H1 (cell line): ENCODE results near the gene WNT9B. TPM values are rescaled to one million over a fixed set of nuclear protein-coding genes. Genes with fewer than 3 reads are reported as not detected.

Source experiments
- CTCF ChIA-PET: fragments of 300-600 bp; sonication (Branson Sonifier 250); formaldehyde crosslinking; loops from one replicate; lab custom pipeline; 2021; ENCODE audit not compliant: partially characterized antibody; lab: Charles Lee
- POLR2A ChIA-PET: fragments of 300-600 bp; sonication (Branson Sonifier 250); formaldehyde crosslinking; loops from one replicate; lab custom pipeline; 2021; ENCODE audit warnings: inconsistent platforms; ENCODE audit not compliant: partially characterized antibody; lab: Charles Lee
- DNase-seq, 2 experiments: peaks; one replicate each; pipeline versions ENCODE4 v3.0.0 to v3.0.0-alpha.2; 2010 to 2022; ENCODE audit warnings: low spot score in 2 of 2, low read depth in 1 of 2, mixed read lengths in 1 of 2
- FAIRE-seq: peaks from 2 replicates; lab custom pipeline; 2011; peaks lifted over from hg19 to GRCh38; lab: Jason Lieb, UNC
- H2AFZ ChIP-seq: 2 replicates; pipeline ENCODE4 v1.8.1; 2012; ENCODE audit warnings: low read length, inconsistent platforms
- H2AK5ac ChIP-seq: 2 replicates; pipeline ENCODE4 v1.6.1; 2013; ENCODE audit warnings: low read depth, low read length
- H2BK120ac ChIP-seq: replicated peaks from 2 replicates; pipeline ENCODE3; 2013; ENCODE audit warnings: low read depth, low read length, inconsistent platforms
- H2BK12ac ChIP-seq: 2 replicates; pipeline ENCODE4 v1.6.1; 2013; ENCODE audit warnings: low read depth, low read length
- H2BK15ac ChIP-seq: 2 replicates; pipeline ENCODE4 v1.6.1; 2013; ENCODE audit warnings: low read length
- H2BK20ac ChIP-seq: 2 replicates; pipeline ENCODE4 v1.6.1; 2013; ENCODE audit warnings: low read length
- H2BK5ac ChIP-seq: 2 replicates; pipeline ENCODE4 v1.6.1; 2013; ENCODE audit warnings: low read depth, low read length
- H3K14ac ChIP-seq: 2 replicates; pipeline ENCODE4 v1.6.1; 2013; ENCODE audit warnings: inconsistent platforms; ENCODE audit not compliant: insufficient read length
- H3K18ac ChIP-seq: 2 replicates; pipeline ENCODE4 v1.6.1; 2013; ENCODE audit warnings: low read length; ENCODE audit errors: extremely low read depth
- H3K23ac ChIP-seq: 2 replicates; pipeline ENCODE4 v1.6.1; 2013; ENCODE audit warnings: inconsistent platforms; ENCODE audit not compliant: insufficient read length
- H3K23me2 ChIP-seq: 2 replicates; pipeline ENCODE4 v1.6.1; 2013; ENCODE audit warnings: low read depth, low read length
- H3K27ac ChIP-seq: 2 replicates; pipeline ENCODE4 v1.6.1; 2011; ENCODE audit warnings: low read depth, low read length, inconsistent platforms
- H3K27me3 ChIP-seq, 4 experiments: replicated peaks in 1 of 4; 1 replicate in 1 of 4; 2 replicates in 3 of 4; pipeline versions ENCODE4 v1.6.1 to v1.8.1; 2011 to 2013; ENCODE audit warnings: low read length in 3 of 4, mild to moderate bottlenecking in 3 of 4, inconsistent platforms in 2 of 4, mixed read lengths in 2 of 4, moderate library complexity in 1 of 4; ENCODE audit not compliant: control insufficient read depth in 3 of 4, insufficient read depth in 3 of 4; ENCODE audit errors: extremely low read depth in 1 of 4
- H3K36me3 ChIP-seq, 4 experiments: 2 replicates each; pipeline versions ENCODE4 v1.6.1 to v1.8.1; 2011 to 2013; ENCODE audit warnings: mild to moderate bottlenecking in 4 of 4, low read length in 3 of 4, moderate library complexity in 2 of 4, control low read depth in 1 of 4, inconsistent platforms in 1 of 4; ENCODE audit not compliant: insufficient read depth in 4 of 4, control insufficient read depth in 2 of 4
- H3K4ac ChIP-seq: replicated peaks from 2 replicates; pipeline ENCODE3; 2013; ENCODE audit warnings: low read length, low read depth, mixed read lengths, inconsistent platforms; ENCODE audit not compliant: insufficient read length
- H3K4me1 ChIP-seq, 4 experiments: replicated peaks in 1 of 4; 1 replicate in 1 of 4; 2 replicates in 3 of 4; pipeline versions ENCODE4 v1.6.1 to v1.8.1; 2011 to 2013; ENCODE audit warnings: low read length in 3 of 4, inconsistent platforms in 2 of 4, mixed read lengths in 1 of 4; ENCODE audit not compliant: insufficient read depth in 4 of 4, control insufficient read depth in 3 of 4
- H3K4me2 ChIP-seq, 2 experiments: 2 replicates each; pipeline versions ENCODE4 v1.6.1 to v1.8.1; 2011 to 2013; ENCODE audit warnings: low read depth in 2 of 2, low read length in 2 of 2, control low read depth in 1 of 2, inconsistent platforms in 1 of 2, mild to moderate bottlenecking in 1 of 2; ENCODE audit not compliant: insufficient read depth in 1 of 2
- H3K4me3 ChIP-seq, 4 experiments: fragments of 200-600, 300-600 bp in 1 of 4; sonication (generic), shearing (Covaris generic), sonication (Bioruptor Twin) in 1 of 4; 2 replicates each; pipeline versions ENCODE4 v1.5.1 to v1.8.1; 2011 to 2016; ENCODE audit warnings: low read length in 4 of 4, low read depth in 3 of 4, control low read depth in 2 of 4, inconsistent platforms in 2 of 4, mild to moderate bottlenecking in 2 of 4, mixed read lengths in 1 of 4, moderate library complexity in 1 of 4; ENCODE audit not compliant: insufficient read depth in 2 of 4; ENCODE audit errors: extremely low read depth in 1 of 4
- H3K56ac ChIP-seq: replicated peaks from 2 replicates; pipeline ENCODE3; 2013; ENCODE audit warnings: low read depth, mild to moderate bottlenecking, mixed read lengths, low read length, inconsistent platforms; ENCODE audit not compliant: insufficient read length
- H3K79me1 ChIP-seq: 2 replicates; pipeline ENCODE4 v1.6.1; 2013; ENCODE audit warnings: low read depth, low read length, control low read depth
- H3K79me2 ChIP-seq, 2 experiments: 2 replicates each; pipeline versions ENCODE4 v1.6.1 to v1.8.1; 2012 to 2013; ENCODE audit warnings: low read length in 2 of 2, mild to moderate bottlenecking in 2 of 2, inconsistent platforms in 1 of 2; ENCODE audit not compliant: insufficient read depth in 2 of 2, control insufficient read depth in 1 of 2
- H3K9ac ChIP-seq, 4 experiments: replicated peaks in 1 of 4; 1 replicate in 1 of 4; 2 replicates in 3 of 4; pipeline versions ENCODE4 v1.6.1 to v1.8.1; 2011 to 2013; ENCODE audit warnings: low read depth in 3 of 4, low read length in 3 of 4, control low read depth in 2 of 4, mild to moderate bottlenecking in 2 of 4, moderate library complexity in 2 of 4, inconsistent platforms in 1 of 4; ENCODE audit errors: extremely low read depth in 1 of 4
- H3K9me3 ChIP-seq, 2 experiments: 2 replicates each; pipeline versions ENCODE4 v1.6.1 to v1.8.1; 2012 to 2013; ENCODE audit warnings: mild to moderate bottlenecking in 2 of 2, moderate library complexity in 2 of 2, control low read depth in 1 of 2, inconsistent platforms in 1 of 2, low read depth in 1 of 2, low read length in 1 of 2, mixed read lengths in 1 of 2; ENCODE audit not compliant: insufficient read depth in 2 of 2
- H4K20me1 ChIP-seq, 2 experiments: replicated peaks in 1 of 2; 2 replicates each; pipeline versions ENCODE3 to v1.8.1; 2011 to 2013; ENCODE audit warnings: inconsistent platforms in 2 of 2, low read length in 2 of 2, mild to moderate bottlenecking in 1 of 2; ENCODE audit not compliant: insufficient read depth in 2 of 2, control insufficient read depth in 1 of 2
- H4K5ac ChIP-seq: 2 replicates; pipeline ENCODE4 v1.6.1; 2013; ENCODE audit warnings: low read length, low read depth, mixed read lengths, inconsistent platforms; ENCODE audit not compliant: insufficient read length
- H4K8ac ChIP-seq: 2 replicates; pipeline ENCODE4 v1.8.0; 2013; ENCODE audit warnings: mild to moderate bottlenecking, moderate library complexity, low read length, inconsistent platforms; ENCODE audit not compliant: insufficient read depth; ENCODE audit errors: extremely low read depth
- H4K91ac ChIP-seq: replicated peaks from 2 replicates; pipeline ENCODE3; 2013; ENCODE audit warnings: low read length, mixed read lengths, inconsistent platforms; ENCODE audit not compliant: insufficient read length
- BCL11A ChIP-seq, 2 experiments: IDR thresholded peaks; one replicate each; pipeline ENCODE4 v1.6.1; 2011; ENCODE audit warnings: low read depth in 2 of 2, low read length in 2 of 2, mild to moderate bottlenecking in 2 of 2
- CHD2 ChIP-seq: IDR thresholded peaks from 2 replicates; pipeline ENCODE4 v1.6.1; 2012; ENCODE audit warnings: low read length, improper control_type of control experiment
- CTBP2 ChIP-seq: IDR thresholded peaks from 2 replicates; pipeline ENCODE4 v1.7.0; 2011; ENCODE audit warnings: borderline replicate concordance, mild to moderate bottlenecking, moderate library complexity, mixed read lengths, low read length; ENCODE audit not compliant: insufficient read depth, insufficient read length
- JUND ChIP-seq: IDR thresholded peaks from 2 replicates; pipeline ENCODE4 v1.6.1; 2011; ENCODE audit warnings: mild to moderate bottlenecking, improper control_type of control experiment, low read length
- PHF8 ChIP-seq: fragments of 200-600 bp; sonication (generic); conservative IDR thresholded peaks from 2 replicates; pipeline ENCODE4 v1.7.1; 2012; ENCODE audit warnings: low read depth, mild to moderate bottlenecking, inconsistent platforms, low read length, moderate library complexity
- RAD21 ChIP-seq, 2 experiments: IDR thresholded peaks in 1 of 2; conservative IDR thresholded peaks in 1 of 2; 2 replicates each; pipeline ENCODE4 v1.6.1; 2011; ENCODE audit warnings: low read depth in 2 of 2, low read length in 2 of 2, improper control_type of control experiment in 1 of 2, inconsistent platforms in 1 of 2, mild to moderate bottlenecking in 1 of 2, moderate library complexity in 1 of 2
- SIN3A ChIP-seq, 2 experiments: IDR thresholded peaks in 1 of 2; conservative IDR thresholded peaks in 1 of 2; 2 replicates each; pipeline ENCODE4 v1.6.1; 2011 to 2012; ENCODE audit warnings: low read length in 2 of 2, improper control_type of control experiment in 1 of 2, low read depth in 1 of 2, mild to moderate bottlenecking in 1 of 2
- TBP ChIP-seq: IDR thresholded peaks from 2 replicates; pipeline ENCODE4 v1.6.1; 2011; ENCODE audit warnings: low read depth, low read length, improper control_type of control experiment
- TEAD4 ChIP-seq: IDR thresholded peaks from 2 replicates; pipeline ENCODE4 v1.6.1; 2012; ENCODE audit warnings: low read depth, low read length, inconsistent platforms, mixed read lengths
- USF2 ChIP-seq: IDR thresholded peaks from 2 replicates; pipeline ENCODE4 v1.6.1; 2011; ENCODE audit warnings: low read length, improper control_type of control experiment
- WGBS, 2 experiments: shearing (Covaris generic) in 1 of 2; methylation state at CpG; one replicate each; pipeline versions ENCODE4 v1.1.6 to v1.1.7; 2013 to 2015; ENCODE audit warnings: low lambda C conversion rate in 2 of 2, mixed read lengths in 2 of 2, inconsistent platforms in 1 of 2, low coverage in 1 of 2, missing lambda C conversion rate in 1 of 2; ENCODE audit not compliant: insufficient replicate concordance in 2 of 2, insufficient coverage in 1 of 2, insufficient read length in 1 of 2; ENCODE audit errors: extremely low coverage in 1 of 2, missing lambda C conversion rate in 1 of 2; 5-methylcytosine and 5-hydroxymethylcytosine counted together
- polyA plus RNA-seq, 7 experiments: library from polyadenylated mRNA; depleted of rRNA in 3 of 7; stranded (reverse) in 5 of 7; unstranded in 2 of 7; fragments of >200 nt in 5 of 7; fragments of 200-250 nt in 2 of 7; gene quantifications; 1 replicate in 5 of 7; 2 replicates in 1 of 7; 4 replicates in 1 of 7; pipeline versions ENCODE4 v1.2.1 to v1.2.3, GENCODE V29; 2011 to 2013; ENCODE audit warnings: missing spikeins in 2 of 7, mixed read lengths in 2 of 7
- total RNA-seq: library from RNA; stranded (reverse); fragmentation: NEBNext Ultra II Directional; extraction: Animal tissue kit (Norgen Biotek cat#: 25700); gene quantifications from 2 replicates; pipeline ENCODE4 v1.2.1, GENCODE V29; 2021

WNT9B gene
- total and polyA plus RNA-seq, 2 of the 8 experiments (the other 6 are each of a cell fraction or from before 2014, with no cell fraction given) = 0.21 TPM; not detected in 1

GRCh38 chr17:46931596-46931995 lies 80.2 kb downstream of the WNT9B start:
- H3K18ac ChIP-seq = no peak overlapping the region
- H3K9ac ChIP-seq = no peak overlapping the region
- TF ChIP-seq USF2 (no peak), JUND (no peak), CHD2 (no peak), PHF8 (no peak), TBP (no peak), SIN3A (conservative IDR thresholded peaks at IDR 0.05 in 1 of 2, IDR thresholded peaks at IDR 0.05 in 1 of 2; ENCODE audit: low read depth in 1 of 2, low read length in 2 of 2) (no peak), CTBP2 (no peak), BCL11A (IDR thresholded peaks at IDR 0.05; ENCODE audit: low read depth in 2 of 2, low read length in 2 of 2) (no peak), RAD21 (IDR thresholded peaks at IDR 0.05 in 1 of 2, conservative IDR thresholded peaks at IDR 0.05 in 1 of 2; ENCODE audit: low read depth in 2 of 2, low read length in 2 of 2) (no peak), TEAD4 (no peak)
- no peak overlapping the region for H3K14ac ChIP-seq
- no peak overlapping the region for H3K27ac ChIP-seq
- 87% methylated on average over 4 of the region's 4 CpGs; no CpG with 5 or more reads in 1 of the 2 experiments for WGBS, 2 experiments
- ChIA-PET POLR2A (no interaction called here), CTCF (interaction anchor here (3.5 kb wide), 1 partner anchor 12 kb away, joined by 17 read pairs; no protein-coding TSS in a partner anchor)
- H2BK20ac ChIP-seq = no peak overlapping the region
- H4K8ac ChIP-seq = no peak overlapping the region
- peaks cover 0 to 29% of the 10 kb centered on the region in 2 experiments; a peak in 2 of 4 replicates for H3K79me2 ChIP-seq
- no peak overlapping the region for H3K56ac ChIP-seq
- no peak overlapping the region for H4K91ac ChIP-seq
- H2AFZ ChIP-seq = no peak overlapping the region
- no peak overlapping the region for H3K4me3 ChIP-seq
- no peak overlapping the region for H2BK5ac ChIP-seq
- H3K23me2 ChIP-seq = no peaks in the 10 kb centered on the region
- H3K4me1 ChIP-seq = no peaks in the 10 kb centered on the region
- H2AK5ac ChIP-seq = no peak overlapping the region
- H3K9me3 ChIP-seq = no peaks in the 10 kb centered on the region
- FAIRE-seq = no peak
- H4K5ac ChIP-seq = no peak overlapping the region
- H3K4me2 ChIP-seq = no peak overlapping the region
- no peak overlapping the region for H3K23ac ChIP-seq
- no peak overlapping the region for H2BK12ac ChIP-seq
- no peak overlapping the region for H2BK120ac ChIP-seq
- no peak for DNase-seq
- peaks cover 6 to 10% of the 10 kb centered on the region in 2 experiments for H4K20me1 ChIP-seq
- H3K79me1 ChIP-seq = peaks cover 15% of the 10 kb centered on the region
- H2BK15ac ChIP-seq = no peak overlapping the region
- H3K4ac ChIP-seq = no peak overlapping the region
- H3K27me3 ChIP-seq = no peaks in the 10 kb centered on the region; a peak in 1 of 7 replicates
- peaks cover 26 to 71% (median 51%) of the 10 kb centered on the region in 4 experiments for H3K36me3 ChIP-seq
